Measurements from ENCODE around the gene AEN.

Gene AEN

GRCh38 chr15:88652456-88653199, 31.5 kb downstream of the AEN start:
- Histone ChIP-seq H3K9ac (no peak overlapping the region), H2AFZ (no peak overlapping the region), H3K27ac (no peak overlapping the region), H3K4me2 (ENCODE audit: low read length) (no peak overlapping the region), H3K9me3 (ENCODE audit: control insufficient read depth, low read length) (no peaks in the 10 kb centered on the region), H3K4me1 (peaks cover 2% of the 10 kb centered on the region), H3K79me2 (no peaks in the 10 kb centered on the region), H3K27me3 (ENCODE audit: control insufficient read depth, insufficient read depth, low read length) (no peaks in the 10 kb centered on the region), H3K4me3 (ENCODE audit: low read depth, low read length) (no peak overlapping the region), H3K36me3 (ENCODE audit: control insufficient read depth, insufficient read depth, low read length) (no peaks in the 10 kb centered on the region)
- TF ChIP-seq CTCF (IDR thresholded peaks at IDR 0.05) = no peak

- H3K4me3 ChIP-seq (ENCODE audit: low read depth, low read length) = no peak overlapping the region
- H3K4me2 ChIP-seq (ENCODE audit: low read length) = no peak overlapping the region
- H3K27ac ChIP-seq = no peak overlapping the region
- no peaks in the 10 kb centered on the region for H3K79me2 ChIP-seq
- no peak overlapping the region for H3K9ac ChIP-seq
- no peak for TF ChIP-seq CTCF (IDR thresholded peaks at IDR 0.05)
- H3K4me1 ChIP-seq = peaks cover 2% of the 10 kb centered on the region
- no peaks in the 10 kb centered on the region for H3K9me3 ChIP-seq (ENCODE audit: control insufficient read depth, low read length)
- H3K27me3 ChIP-seq (ENCODE audit: control insufficient read depth, insufficient read depth, low read length) = no peaks in the 10 kb centered on the region
- H2AFZ ChIP-seq = no peak overlapping the region
- H3K36me3 ChIP-seq (ENCODE audit: control insufficient read depth, insufficient read depth, low read length) = no peaks in the 10 kb centered on the region
Measured at GRCh38 chr15:88653200-88654064, 32.3 kb downstream of the AEN start.

GRCh38 chr15:88654430-88655102, 33.4 kb downstream of the AEN start:
- Histone ChIP-seq H3K79me2 (no peaks in the 10 kb centered on the region), H3K9ac (no peak overlapping the region), H3K27ac (no peak overlapping the region), H3K9me3 (ENCODE audit: control insufficient read depth, low read length) (no peaks in the 10 kb centered on the region), H3K4me3 (ENCODE audit: low read depth, low read length) (no peak overlapping the region), H2AFZ (no peak overlapping the region), H3K36me3 (ENCODE audit: control insufficient read depth, insufficient read depth, low read length) (no peaks in the 10 kb centered on the region), H3K4me2 (ENCODE audit: low read length) (no peak overlapping the region), H3K4me1 (peaks cover 2% of the 10 kb centered on the region), H3K27me3 (ENCODE audit: control insufficient read depth, insufficient read depth, low read length) (no peaks in the 10 kb centered on the region)
- no peak for TF ChIP-seq CTCF (IDR thresholded peaks at IDR 0.05)

GRCh38 chr15:88655103-88655553, 34.0 kb downstream of the AEN start:
- Histone ChIP-seq H3K36me3 (ENCODE audit: control insufficient read depth, insufficient read depth, low read length) (no peaks in the 10 kb centered on the region), H3K4me3 (ENCODE audit: low read depth, low read length) (no peak overlapping the region), H3K27ac (no peak overlapping the region), H3K4me1 (no peaks in the 10 kb centered on the region), H3K9ac (no peak overlapping the region), H2AFZ (no peak overlapping the region), H3K9me3 (ENCODE audit: control insufficient read depth, low read length) (no peaks in the 10 kb centered on the region), H3K4me2 (ENCODE audit: low read length) (no peak overlapping the region), H3K79me2 (no peaks in the 10 kb centered on the region), H3K27me3 (ENCODE audit: control insufficient read depth, insufficient read depth, low read length) (no peaks in the 10 kb centered on the region)
- TF ChIP-seq CTCF (IDR thresholded peaks at IDR 0.05) = no peak

Measured in parathyroid adenoma (tissue), 2 donors.